ENCODE data around the gene SMPD2.

The SMPD2 gene

DNA sequence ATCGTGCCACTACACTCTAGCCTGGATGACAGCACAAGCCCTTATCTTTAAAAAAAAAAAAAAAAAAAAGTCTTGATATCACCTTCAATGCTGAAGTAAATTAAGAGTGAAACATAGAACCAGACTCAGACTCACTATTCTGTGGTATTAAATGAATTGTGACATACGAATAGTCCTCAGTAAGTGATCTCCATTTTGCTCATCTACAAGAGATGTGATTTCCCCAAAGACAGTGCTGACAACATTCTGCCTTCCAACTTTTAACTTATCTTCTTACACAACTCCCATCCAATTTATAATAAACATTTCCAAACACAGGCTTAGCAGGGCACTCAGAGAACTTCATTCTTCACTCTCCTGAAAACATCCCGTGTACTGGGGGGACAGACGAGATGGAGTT is 34.5 kb downstream of the SMPD2 start (continued):
- no peak for TF ChIP-seq ZNF121 (tag by site-specific recombination; IDR thresholded peaks at IDR 0.05)
- TF ChIP-seq ZNF670 (tag by site-specific recombination; IDR thresholded peaks at IDR 0.05; ENCODE audit: low read depth): no peak

DNA sequence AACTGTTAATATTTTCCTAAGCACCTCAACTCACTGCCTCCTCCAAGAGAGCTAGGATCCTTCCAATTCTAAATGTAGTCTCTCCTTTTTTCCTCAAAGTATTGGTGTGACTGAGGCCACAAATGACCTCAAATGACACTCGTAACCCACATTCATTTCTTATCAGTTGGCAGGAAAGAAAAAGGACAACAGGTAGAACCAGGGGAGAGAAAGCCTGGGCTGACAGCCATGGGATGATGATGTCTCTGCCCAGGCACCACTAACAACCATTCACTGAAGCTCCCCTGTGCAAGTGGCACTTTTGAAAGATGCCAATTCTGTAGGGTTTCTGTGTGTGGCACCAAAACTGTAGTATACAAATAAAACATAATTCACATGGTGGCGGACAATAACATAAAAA is 35.1 kb downstream of the SMPD2 start:
- H3K9me3 ChIP-seq (ENCODE audit: control insufficient read depth, insufficient read depth, low read depth, low read length): no peaks in the 10 kb centered on the region
- POLR2A ChIA-PET: no interaction called here
- CTCF ChIA-PET: interaction anchor here (0.5 to 0.7 kb wide), 3 partner anchors 23 to 394 kb away, joined by 3 read pairs; no protein-coding TSS in a partner anchor
- no peak overlapping the region for H3K27ac ChIP-seq (ENCODE audit: extremely low read depth, low read depth, low read length)
- peaks cover 30 to 92% of the 10 kb centered on the region in 2 experiments for H3K36me3 ChIP-seq (ENCODE audit: control insufficient read depth in 2 of 2, insufficient read depth in 1 of 2, low read length in 2 of 2)
- H3K4me1 ChIP-seq (ENCODE audit: control insufficient read depth, insufficient read depth, low read length): 0 out of 2 replicates have a peak, but pooled peaks cover 3% of the 10 kb centered on the region
- H3K4me3 ChIP-seq (ENCODE audit: low read depth, low read length): no peak overlapping the region
- TF ChIP-seq ZNF37A (tag by site-specific recombination; IDR thresholded peaks at IDR 0.05) (no peak), GFI1B (tag by site-specific recombination; IDR thresholded peaks at IDR 0.05) (no peak), SCRT2 (tag by site-specific recombination; IDR thresholded peaks at IDR 0.05) (peak; percentile 60; the same call in 1 of the 2 replicates)

DNA sequence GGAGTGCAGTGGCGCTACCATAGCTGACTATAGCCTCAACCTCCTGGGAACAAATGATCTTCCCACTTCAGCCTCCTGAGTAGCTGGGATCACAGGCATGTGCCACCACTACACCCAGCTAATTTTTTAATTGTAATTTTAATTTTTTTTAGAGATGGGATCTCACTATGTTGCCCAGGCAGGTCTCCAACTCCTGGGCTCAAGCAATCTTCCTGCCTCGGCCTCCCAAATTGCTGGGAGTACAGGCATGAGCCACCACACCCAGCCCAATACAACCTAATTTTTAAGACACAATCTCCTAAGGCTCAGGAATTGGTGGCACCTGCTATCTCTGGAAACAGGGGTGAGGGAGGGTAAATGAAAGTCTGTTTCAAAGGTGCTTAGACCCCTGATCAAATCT is 36.7 kb downstream of the SMPD2 start:
- ChIA-PET POLR2A (no interaction called here), CTCF (interaction anchor here (0.9 kb wide), 1 partner anchor 35 kb away, joined by 3 read pairs; no protein-coding TSS in a partner anchor)
- Histone ChIP-seq H3K9me3 (ENCODE audit: control insufficient read depth, insufficient read depth, low read depth, low read length) (no peaks in the 10 kb centered on the region), H3K27ac (ENCODE audit: extremely low read depth, low read depth, low read length) (no peak overlapping the region), H3K4me3 (ENCODE audit: low read depth, low read length) (no peak overlapping the region), H3K36me3 (ENCODE audit: control insufficient read depth in 2 of 2, insufficient read depth in 1 of 2, low read length in 2 of 2) (peaks cover 27 to 90% of the 10 kb centered on the region in 2 experiments; a peak in 2 of 3 replicates), H3K4me1 (ENCODE audit: control insufficient read depth, insufficient read depth, low read length) (0 out of 2 replicates have a peak, but pooled peaks cover 3% of the 10 kb centered on the region)
- no peak for TF ChIP-seq ZNF792 (tag by site-specific recombination; IDR thresholded peaks at IDR 0.05)
- TF ChIP-seq, protein P1, sequence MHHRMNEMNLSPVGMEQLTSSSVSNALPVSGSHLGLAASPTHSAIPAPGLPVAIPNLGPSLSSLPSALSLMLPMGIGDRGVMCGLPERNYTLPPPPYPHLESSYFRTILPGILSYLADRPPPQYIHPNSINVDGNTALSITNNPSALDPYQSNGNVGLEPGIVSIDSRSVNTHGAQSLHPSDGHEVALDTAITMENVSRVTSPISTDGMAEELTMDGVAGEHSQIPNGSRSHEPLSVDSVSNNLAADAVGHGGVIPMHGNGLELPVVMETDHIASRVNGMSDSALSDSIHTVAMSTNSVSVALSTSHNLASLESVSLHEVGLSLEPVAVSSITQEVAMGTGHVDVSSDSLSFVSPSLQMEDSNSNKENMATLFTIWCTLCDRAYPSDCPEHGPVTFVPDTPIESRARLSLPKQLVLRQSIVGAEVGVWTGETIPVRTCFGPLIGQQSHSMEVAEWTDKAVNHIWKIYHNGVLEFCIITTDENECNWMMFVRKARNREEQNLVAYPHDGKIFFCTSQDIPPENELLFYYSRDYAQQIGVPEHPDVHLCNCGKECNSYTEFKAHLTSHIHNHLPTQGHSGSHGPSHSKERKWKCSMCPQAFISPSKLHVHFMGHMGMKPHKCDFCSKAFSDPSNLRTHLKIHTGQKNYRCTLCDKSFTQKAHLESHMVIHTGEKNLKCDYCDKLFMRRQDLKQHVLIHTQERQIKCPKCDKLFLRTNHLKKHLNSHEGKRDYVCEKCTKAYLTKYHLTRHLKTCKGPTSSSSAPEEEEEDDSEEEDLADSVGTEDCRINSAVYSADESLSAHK (tag by site-specific recombination; IDR thresholded peaks at IDR 0.05): 0 out of 2 replicates have a peak, but pooled peaks have one; percentile 25
- peak; percentile 86 for TF ChIP-seq ZNF121 (tag by site-specific recombination; IDR thresholded peaks at IDR 0.05)

DNA sequence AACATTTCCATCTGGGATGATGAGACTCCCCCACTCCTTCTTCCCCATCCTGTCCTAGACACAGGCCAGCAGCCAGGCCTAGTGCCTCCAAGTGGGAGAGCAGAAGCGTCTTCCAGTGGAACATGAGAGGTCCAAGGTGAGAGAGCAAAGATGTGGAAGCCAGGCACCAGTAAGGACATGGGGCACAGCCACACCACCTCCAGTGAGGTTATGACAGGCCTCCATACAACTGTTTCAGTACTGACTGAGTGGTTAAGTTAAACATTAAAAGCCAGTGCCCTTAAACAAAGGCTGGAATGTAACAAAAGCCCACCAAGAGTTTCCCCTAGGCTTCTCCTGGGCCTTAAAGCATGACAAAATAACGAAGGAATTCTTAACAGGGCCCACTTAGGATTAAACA is 37.2 kb downstream of the SMPD2 start:
- Histone ChIP-seq H3K27ac (ENCODE audit: extremely low read depth, low read depth, low read length) (no peak overlapping the region), H3K4me3 (ENCODE audit: low read depth, low read length) (no peak overlapping the region), H3K4me1 (ENCODE audit: control insufficient read depth, insufficient read depth, low read length) (0 out of 2 replicates have a peak, but pooled peaks cover 3% of the 10 kb centered on the region), H3K36me3 (ENCODE audit: control insufficient read depth in 2 of 2, insufficient read depth in 1 of 2, low read length in 2 of 2) (peaks cover 27 to 85% of the 10 kb centered on the region in 2 experiments; a peak in 2 of 3 replicates), H3K9me3 (ENCODE audit: control insufficient read depth, insufficient read depth, low read depth, low read length) (no peaks in the 10 kb centered on the region)
- ChIA-PET POLR2A (interaction anchor here (1.1 kb wide), 1 partner anchor 37 kb away, joined by 3 read pairs; the partner anchor contains the start of genes PPIL6 and SMPD2), CTCF (interaction anchor here (0.6 to 0.7 kb wide), 2 partner anchors 219 to 388 kb away, joined by 3 to 4 read pairs; no protein-coding TSS in a partner anchor)
- TF ChIP-seq ZNF292 (tag by site-specific recombination; IDR thresholded peaks at IDR 0.05; ENCODE audit: borderline replicate concordance, low read depth): no peak
- no peak for TF ChIP-seq ZNF610 (tag by site-specific recombination; IDR thresholded peaks at IDR 0.05; ENCODE audit: borderline replicate concordance)
- TF ChIP-seq, protein P2, sequence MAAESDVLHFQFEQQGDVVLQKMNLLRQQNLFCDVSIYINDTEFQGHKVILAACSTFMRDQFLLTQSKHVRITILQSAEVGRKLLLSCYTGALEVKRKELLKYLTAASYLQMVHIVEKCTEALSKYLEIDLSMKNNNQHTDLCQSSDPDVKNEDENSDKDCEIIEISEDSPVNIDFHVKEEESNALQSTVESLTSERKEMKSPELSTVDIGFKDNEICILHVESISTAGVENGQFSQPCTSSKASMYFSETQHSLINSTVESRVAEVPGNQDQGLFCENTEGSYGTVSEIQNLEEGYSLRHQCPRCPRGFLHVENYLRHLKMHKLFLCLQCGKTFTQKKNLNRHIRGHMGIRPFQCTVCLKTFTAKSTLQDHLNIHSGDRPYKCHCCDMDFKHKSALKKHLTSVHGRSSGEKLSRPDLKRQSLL (tag by site-specific recombination; IDR thresholded peaks at IDR 0.05): no peak
- no peak for TF ChIP-seq ZNF629 (tag by site-specific recombination; IDR thresholded peaks at IDR 0.05)
- no peak for TF ChIP-seq ZNF266 (tag by site-specific recombination; IDR thresholded peaks at IDR 0.05; ENCODE audit: low read depth)

Data from HEK293 (cell line).